HG02970 (cell line): ENCODE data around the gene MBD6.
"Not testable (repeated sequence)": the region's sequence is repeated elsewhere in the genome, so short reads cannot be mapped to it uniquely, and the experiment has no call there.

Source experiments
- ATAC-seq: cut with Tn5 transposase; IDR thresholded peaks from one replicate; pipeline ENCODE4 v1.9.1; 2021; ENCODE audit warnings: mild to moderate bottlenecking, moderate library complexity, moderate number of reproducible peaks; ENCODE audit not compliant: unreplicated experiment, low FRiP score

The MBD6 gene

DNA sequence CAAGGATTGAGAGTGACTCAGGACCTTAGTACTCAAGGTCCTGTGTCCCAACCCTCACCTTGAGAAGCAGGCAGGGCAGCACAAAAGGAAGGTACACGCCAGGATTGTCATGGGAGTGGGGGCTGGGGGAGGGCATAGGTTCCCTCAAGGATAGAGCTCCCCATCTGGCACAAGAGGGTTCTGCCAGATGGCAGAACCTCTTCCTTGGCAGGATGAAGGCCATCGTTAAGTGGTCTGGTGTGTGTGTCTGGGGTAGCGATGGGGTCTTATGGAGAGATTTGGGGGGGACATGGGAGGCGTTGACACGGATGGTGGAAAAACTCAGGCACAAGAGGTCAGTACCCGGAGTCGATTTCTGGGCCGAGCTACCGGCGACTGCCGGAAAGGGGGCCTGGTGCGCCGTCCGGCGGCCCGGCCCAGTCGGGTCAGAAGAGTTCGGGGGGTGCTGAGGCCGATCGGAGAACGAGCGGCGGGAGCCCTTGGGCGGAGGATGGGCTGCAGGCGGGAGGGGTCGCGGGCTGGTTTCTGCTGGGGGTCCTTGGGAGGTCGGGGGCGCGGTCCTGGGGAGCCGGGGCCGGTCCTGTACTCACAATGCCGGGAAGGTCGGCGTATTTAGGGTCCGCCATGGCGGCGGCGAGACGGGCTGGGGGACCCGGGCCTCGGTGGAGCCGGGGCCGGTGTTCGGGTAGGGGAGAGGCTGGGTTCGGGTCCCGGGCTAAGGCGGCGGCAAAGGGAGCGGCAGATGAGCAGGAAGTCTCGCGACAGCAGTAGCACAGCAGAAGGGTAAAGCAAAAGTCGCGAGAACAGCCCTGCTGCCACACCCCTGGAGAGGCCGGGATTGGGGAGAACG, 24.0 kb downstream of the MBD6 start, which contains the start of gene DCTN2:
TSS of gene DCTN2 (minus strand) at position 755 of the 850 bp plus-strand sequence. CDS start at position 626, 129 bp downstream.
- peak; percentile 95 for ATAC-seq

GRCh38 chr12:57547288-57548012, 24.8 kb downstream of the MBD6 start:
- no peak for ATAC-seq

GRCh38 chr12:57548013-57548315, 25.3 kb downstream of the MBD6 start:
- ATAC-seq = no peak

GRCh38 chr12:57548488-57548887, 25.9 kb downstream of the MBD6 start:
- ATAC-seq = no peak

- no peak for ATAC-seq
These were observed 26.7 kb downstream of the MBD6 start for GRCh38 chr12:57549203-57549908.

DNA sequence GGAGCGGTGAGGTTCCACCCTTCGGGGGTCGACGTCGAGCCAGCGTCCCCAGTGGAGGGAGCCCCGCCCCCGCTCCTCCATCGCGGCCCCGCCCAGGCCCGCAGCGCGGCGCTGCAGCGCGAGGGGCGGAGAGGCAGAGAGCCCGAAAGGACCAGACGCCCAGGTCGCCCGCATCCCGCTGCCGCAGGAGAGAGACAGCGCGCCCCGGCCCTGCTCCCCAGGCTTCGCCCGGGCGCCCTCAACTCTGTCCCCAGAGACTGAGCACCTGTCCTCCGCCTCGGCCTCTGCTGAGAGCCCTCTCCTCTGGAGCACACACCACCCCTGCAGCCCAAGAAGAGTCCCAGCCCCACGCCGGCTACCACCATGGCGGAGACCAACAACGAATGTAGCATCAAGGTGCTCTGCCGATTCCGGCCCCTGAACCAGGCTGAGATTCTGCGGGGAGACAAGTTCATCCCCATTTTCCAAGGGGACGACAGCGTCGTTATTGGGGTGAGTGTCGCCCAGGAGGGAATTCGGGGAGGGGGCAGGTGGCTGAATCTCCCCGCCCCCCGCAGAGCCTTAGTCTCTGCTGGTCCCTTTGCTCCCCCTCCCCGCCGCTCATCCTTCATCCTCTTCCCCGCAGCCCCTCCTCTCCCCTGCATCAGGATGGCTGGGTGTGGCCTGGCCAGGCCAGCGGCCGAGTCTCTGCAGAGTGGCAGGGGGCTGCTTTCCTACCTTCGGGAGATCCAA, 27.5 kb downstream of the MBD6 start, which contains the start of gene KIF5A:
TSS of gene KIF5A (plus strand) at position 136 of the 732 bp plus-strand sequence. CDS start at position 364, 228 bp downstream.
- no peak for ATAC-seq

- ATAC-seq = no peak
These were observed 28.3 kb downstream of the MBD6 start for GRCh38 chr12:57550641-57551549.

DNA sequence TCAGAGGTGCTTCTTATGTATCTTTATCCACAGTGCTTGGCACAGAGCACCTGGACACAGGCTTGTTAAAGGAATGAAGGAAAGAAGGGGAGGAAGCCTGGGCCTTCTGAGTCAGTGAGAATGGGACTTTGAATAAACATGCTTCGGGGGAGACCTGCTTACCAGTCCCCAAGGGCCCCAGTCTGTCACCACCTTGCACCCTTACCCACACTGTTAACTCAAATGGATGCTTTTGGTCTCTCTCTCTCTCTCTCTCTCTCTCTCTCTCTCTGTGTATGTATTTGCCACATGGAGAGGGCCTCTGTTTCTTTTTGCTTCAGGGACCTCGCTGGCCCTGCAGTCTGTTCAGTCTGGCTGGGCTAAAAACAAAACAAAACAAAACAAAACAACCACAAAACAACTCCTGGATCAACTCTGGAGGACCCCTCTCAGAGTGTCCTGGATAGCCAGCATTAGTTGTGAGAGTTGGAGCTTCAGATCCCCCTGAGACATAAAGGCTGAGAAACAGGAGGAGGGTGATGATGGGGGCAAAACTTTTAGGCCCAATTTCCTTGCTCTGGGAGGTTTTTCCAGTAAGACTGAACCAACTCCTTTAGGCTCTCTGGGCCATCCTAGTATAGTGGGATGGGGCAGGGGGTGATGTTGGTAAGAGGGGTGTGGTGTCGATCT, 29.1 kb downstream of the MBD6 start:
- no peak for ATAC-seq

DNA sequence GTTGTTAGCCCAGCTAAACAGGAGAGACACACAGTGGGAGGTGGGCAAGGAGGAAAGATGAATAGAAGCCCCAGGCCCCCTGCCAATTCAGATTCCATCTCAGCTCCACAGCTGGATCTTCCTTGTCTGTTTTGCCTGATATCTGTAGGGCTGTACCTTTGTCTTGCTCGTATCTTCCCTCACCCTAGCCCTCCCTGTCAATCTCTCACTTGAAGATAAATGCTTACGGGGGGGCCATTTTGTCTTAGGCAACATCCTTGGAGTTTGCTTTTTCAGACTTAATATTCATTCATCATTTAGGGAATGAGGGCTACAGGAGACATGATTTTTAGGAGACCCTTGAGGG, 29.7 kb downstream of the MBD6 start:
- ATAC-seq = no peak

- no peak for ATAC-seq
These were observed 30.2 kb downstream of the MBD6 start for GRCh38 chr12:57552835-57553313.

DNA sequence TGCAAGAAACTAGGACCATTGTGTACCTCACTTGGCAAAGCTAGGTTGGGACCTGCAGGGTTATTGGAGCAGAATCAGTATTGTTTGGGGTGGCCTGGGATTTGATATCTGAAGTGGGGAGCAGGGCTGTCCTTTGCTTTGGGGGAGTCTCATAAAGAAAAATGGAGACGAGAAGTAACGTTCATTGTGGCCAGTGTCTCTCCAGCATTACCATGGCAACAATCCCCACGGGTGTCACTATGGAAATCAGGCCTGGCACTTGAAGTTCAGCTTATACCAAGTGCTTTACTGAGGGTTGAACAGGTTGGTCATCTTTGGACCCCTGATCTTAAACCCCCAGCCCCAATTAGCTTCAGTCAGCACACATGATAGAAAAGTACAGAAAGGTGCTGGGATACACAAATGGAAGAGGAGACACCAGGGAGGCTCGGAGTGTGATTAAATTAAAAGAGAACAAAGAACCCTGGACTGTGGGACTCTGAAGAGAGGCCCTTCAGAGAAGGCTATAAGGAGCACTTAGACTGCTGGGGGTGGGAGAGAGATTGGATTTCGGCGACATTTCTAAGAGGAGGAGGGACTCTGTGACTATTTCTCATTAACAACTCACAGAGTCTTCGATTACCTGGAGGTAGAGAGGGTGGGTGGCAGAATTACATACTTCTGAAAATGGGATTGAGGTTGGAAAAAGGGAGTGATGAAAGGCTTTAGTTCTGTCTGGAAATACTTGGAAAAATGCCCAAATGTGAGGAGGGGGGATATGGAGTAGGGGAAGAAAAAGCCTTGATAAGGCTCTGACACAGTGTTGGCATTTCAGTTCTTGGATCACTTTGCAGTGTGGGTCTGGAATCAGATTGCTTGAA, 30.9 kb downstream of the MBD6 start:
- ATAC-seq = no peak

DNA sequence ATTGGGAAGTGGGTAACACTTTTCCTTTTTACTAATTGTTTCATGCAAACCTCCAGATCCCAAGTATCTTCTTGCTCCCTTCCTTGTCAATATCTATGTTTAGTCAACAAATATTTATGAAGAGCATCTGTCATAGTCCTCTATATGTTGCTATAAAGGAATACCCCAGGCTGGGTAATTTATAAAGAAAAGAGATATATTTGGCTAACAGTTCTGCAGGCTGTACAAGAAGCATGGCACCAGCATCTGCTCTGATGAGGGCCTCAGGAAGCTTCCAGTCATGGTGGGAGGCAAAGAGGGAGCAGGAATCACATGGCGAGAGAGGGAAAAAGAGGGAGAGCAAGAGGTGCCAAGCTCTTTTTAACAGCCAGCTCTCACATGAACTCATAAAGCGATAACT, 31.8 kb downstream of the MBD6 start:
- ATAC-seq = no peak

- no peak for ATAC-seq
These were observed 32.3 kb downstream of the MBD6 start for GRCh38 chr12:57554897-57555296.

DNA sequence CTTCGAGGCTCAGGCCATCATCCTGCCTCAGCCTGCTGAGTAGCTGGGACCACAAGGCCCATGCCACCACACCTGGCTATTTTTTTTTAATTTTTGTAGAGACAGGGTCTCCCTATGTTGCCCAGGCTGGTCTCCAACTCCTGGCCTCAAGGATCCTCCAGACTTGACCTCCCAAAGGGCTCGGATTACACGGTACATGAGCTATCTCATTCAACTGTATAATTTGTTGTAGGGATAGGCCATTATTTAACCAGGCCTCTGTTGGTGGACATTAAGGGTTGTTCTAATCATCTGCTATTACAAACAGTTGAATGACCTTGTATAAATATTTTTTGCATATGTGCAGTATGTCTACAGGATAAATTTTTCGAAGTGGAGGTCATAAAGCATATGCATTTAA, 36.2 kb downstream of the MBD6 start:
- ATAC-seq = no peak

DNA sequence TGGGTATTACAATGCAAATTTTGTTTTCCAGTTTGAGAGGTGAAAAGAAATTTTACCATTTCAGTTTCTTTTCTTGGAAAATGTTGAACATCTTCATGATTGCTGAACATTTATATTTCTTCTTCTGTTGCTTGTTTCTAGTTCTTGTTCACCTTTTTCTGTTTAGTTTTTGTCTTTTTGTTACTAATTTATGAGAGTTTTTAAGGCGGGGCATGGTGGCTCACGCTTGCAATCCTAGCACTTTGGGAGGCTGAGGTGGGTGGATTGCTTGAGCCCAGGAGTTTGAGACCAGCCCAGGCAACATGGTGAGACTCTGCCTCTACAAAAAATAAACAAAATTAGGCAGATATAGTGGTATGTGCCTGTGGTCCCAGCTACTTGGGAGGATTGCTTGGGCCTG, 37.9 kb downstream of the MBD6 start:
- ATAC-seq = no peak

DNA sequence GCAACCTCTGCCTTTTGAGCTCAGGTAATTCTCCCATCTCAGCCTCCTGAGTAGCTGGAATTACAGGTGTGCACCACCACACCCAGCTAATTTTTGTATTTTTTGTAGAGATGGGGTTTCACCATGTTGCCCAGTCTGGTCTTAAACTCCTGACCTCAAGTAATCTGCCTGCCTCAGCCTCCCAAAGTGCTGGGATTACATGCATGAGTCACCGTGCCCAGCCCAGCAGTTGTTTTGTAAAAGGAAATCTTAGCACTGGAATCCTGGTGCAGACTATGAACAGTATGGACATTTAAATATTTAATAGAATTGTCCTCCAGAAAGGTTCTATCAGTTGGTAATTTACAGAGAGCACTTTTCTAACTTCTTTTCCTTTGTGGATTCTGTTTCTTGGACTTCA, 38.5 kb downstream of the MBD6 start:
- not testable (repeated sequence) for ATAC-seq

DNA sequence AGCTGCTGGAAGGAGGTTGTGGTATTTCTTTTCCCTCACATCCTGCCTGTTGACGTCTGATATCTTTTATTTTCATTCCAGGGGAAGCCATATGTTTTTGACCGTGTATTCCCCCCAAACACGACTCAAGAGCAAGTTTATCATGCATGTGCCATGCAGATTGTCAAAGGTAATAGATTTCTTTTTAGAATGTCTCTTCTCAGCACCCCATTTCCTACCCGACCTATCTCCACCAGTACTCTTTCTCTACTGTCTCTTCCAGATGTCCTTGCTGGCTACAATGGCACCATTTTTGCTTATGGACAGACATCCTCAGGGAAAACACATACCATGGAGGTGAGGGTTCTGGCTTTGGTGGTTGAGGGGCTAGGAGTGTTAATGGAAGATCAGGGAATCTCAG, 40.7 kb downstream of the MBD6 start:
- ATAC-seq = no peak

- no peak for ATAC-seq
These were observed 41.6 kb downstream of the MBD6 start for GRCh38 chr12:57564178-57564740.
